B cell (primary cell): ENCODE data around the gene MOSPD3.

ENCODE experiments used
- EZH2 ChIP-seq: IDR thresholded peaks from 2 replicates; pipeline ENCODE4 v1.6.1; 2012; ENCODE audit warnings: borderline replicate concordance, low read depth, mild to moderate bottlenecking, moderate library complexity, low read length; ENCODE audit not compliant: insufficient read depth, poor library complexity, severe bottlenecking
- TF ChIP-seq, protein P1 (sequence below): fragments of 200-600 bp; IDR thresholded peaks from one replicate; pipeline ENCODE4 v1.8.0; 2022; ENCODE audit warnings: antibody characterized with exemption, mild to moderate bottlenecking

DNA sequence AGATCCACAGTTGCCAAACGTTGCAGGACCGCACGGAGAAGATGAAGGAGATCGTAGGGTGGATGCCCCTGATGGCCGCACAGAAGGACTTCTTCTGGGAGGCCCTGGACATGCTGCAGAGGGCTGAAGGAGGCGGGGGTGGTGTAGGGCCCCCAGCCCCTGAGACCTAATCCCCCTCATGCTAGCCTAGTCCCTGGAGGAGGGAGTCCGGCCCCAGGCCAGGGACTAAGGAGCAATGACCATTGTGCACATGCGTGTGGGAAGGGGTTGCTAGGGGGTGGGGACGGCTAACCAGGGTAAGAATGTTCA is 11.7 kb upstream of the MOSPD3 start:
- TF ChIP-seq, protein P1, sequence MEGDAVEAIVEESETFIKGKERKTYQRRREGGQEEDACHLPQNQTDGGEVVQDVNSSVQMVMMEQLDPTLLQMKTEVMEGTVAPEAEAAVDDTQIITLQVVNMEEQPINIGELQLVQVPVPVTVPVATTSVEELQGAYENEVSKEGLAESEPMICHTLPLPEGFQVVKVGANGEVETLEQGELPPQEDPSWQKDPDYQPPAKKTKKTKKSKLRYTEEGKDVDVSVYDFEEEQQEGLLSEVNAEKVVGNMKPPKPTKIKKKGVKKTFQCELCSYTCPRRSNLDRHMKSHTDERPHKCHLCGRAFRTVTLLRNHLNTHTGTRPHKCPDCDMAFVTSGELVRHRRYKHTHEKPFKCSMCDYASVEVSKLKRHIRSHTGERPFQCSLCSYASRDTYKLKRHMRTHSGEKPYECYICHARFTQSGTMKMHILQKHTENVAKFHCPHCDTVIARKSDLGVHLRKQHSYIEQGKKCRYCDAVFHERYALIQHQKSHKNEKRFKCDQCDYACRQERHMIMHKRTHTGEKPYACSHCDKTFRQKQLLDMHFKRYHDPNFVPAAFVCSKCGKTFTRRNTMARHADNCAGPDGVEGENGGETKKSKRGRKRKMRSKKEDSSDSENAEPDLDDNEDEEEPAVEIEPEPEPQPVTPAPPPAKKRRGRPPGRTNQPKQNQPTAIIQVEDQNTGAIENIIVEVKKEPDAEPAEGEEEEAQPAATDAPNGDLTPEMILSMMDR: no peak
- no peak for TF ChIP-seq EZH2
